ENCODE measurements around the gene SCGB1D4.
"Not testable (repeated sequence)": the region's sequence is repeated elsewhere in the genome, so short reads cannot be mapped to it uniquely, and the experiment has no call there.

DNA sequence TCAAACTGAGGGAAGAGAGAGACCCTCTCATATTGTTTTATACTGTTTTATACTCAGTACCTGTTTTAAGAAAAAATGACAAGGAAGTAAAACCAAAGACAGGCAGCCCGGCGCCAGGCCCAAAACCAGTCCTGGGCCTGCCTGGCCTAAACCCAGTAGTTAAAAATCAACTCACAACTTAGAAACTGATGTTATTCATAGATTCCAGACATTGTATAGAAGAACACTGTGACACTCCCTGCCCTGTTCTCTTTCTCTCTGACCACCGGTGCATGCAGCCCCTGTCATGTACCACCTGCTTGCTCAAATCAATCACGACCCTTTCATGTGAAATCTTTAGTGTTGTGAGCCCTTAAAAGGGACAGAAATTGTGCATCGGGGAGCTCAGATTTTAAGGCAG lies 26.9 kb upstream of the SCGB1D4 start:
- TF ChIP-seq POLR2AphosphoS5 (IDR thresholded peaks at IDR 0.05; ENCODE audit: low read depth, low read length); TCF7L2 (IDR thresholded peaks at IDR 0.05; ENCODE audit: borderline replicate concordance, extremely low read depth, insufficient read depth, insufficient read length); POLR2A (IDR thresholded peaks at IDR 0.05; ENCODE audit: borderline replicate concordance, extremely low read depth, insufficient read depth, insufficient read length); CTCF (IDR thresholded peaks at IDR 0.05 in 2 of 3, conservative IDR thresholded peaks at IDR 0.05 in 1 of 3; ENCODE audit: borderline replicate concordance in 1 of 3, insufficient read depth in 1 of 3, low read depth in 2 of 3, low read length in 2 of 3); ELF1 (IDR thresholded peaks at IDR 0.05; ENCODE audit: borderline replicate concordance, low read depth); SP1 (IDR thresholded peaks at IDR 0.05; ENCODE audit: low read depth): not testable (repeated sequence)

Data from HCT116 (cell line).